Ishikawa (cell line): ENCODE data around the gene FGF8.

Experiments used
- CEBPB ChIP-seq: IDR thresholded peaks from 2 replicates; pipeline ENCODE4 v1.6.1; 2012
- CREB1 ChIP-seq: IDR thresholded peaks from 2 replicates; pipeline ENCODE4 v1.6.1; 2012; ENCODE audit warnings: low read depth
- EGR1 ChIP-seq: IDR thresholded peaks from 2 replicates; pipeline ENCODE4 v1.6.1; 2012
- EP300 ChIP-seq: IDR thresholded peaks from 2 replicates; pipeline ENCODE4 v1.6.1; 2012; ENCODE audit warnings: borderline replicate concordance
- FOXM1 ChIP-seq: IDR thresholded peaks from 2 replicates; pipeline ENCODE4 v1.6.1; 2012; ENCODE audit warnings: low read depth, borderline replicate concordance
- NFIC ChIP-seq: IDR thresholded peaks from 2 replicates; pipeline ENCODE4 v1.6.1; 2012
- RAD21 ChIP-seq: IDR thresholded peaks from 2 replicates; pipeline ENCODE4 v1.6.1; 2012; ENCODE audit warnings: low read depth
- TAF1 ChIP-seq: IDR thresholded peaks from 2 replicates; pipeline ENCODE4 v1.6.1; 2012; ENCODE audit warnings: low read depth, mild to moderate bottlenecking
- TCF12 ChIP-seq: IDR thresholded peaks from 2 replicates; pipeline ENCODE4 v1.6.1; 2012; ENCODE audit warnings: low read depth
- TEAD4 ChIP-seq: IDR thresholded peaks from 2 replicates; pipeline ENCODE4 v1.6.1; 2012
- YY1 ChIP-seq: IDR thresholded peaks from 2 replicates; pipeline ENCODE4 v1.6.1; 2012; ENCODE audit warnings: low read depth
- ZBTB7A ChIP-seq: IDR thresholded peaks from 2 replicates; pipeline ENCODE4 v1.6.1; 2012; ENCODE audit warnings: low read depth
- TF ChIP-seq, protein P1 (sequence below): IDR thresholded peaks from 2 replicates; pipeline ENCODE4 v1.6.1; 2012; ENCODE audit warnings: low read depth, mild to moderate bottlenecking
- TF ChIP-seq, protein P2 (sequence below): IDR thresholded peaks from 2 replicates; pipeline ENCODE4 v1.6.1; 2012
- TF ChIP-seq, protein P3 (sequence below): IDR thresholded peaks from 2 replicates; pipeline ENCODE4 v1.6.1; 2012

FGF8 gene

DNA sequence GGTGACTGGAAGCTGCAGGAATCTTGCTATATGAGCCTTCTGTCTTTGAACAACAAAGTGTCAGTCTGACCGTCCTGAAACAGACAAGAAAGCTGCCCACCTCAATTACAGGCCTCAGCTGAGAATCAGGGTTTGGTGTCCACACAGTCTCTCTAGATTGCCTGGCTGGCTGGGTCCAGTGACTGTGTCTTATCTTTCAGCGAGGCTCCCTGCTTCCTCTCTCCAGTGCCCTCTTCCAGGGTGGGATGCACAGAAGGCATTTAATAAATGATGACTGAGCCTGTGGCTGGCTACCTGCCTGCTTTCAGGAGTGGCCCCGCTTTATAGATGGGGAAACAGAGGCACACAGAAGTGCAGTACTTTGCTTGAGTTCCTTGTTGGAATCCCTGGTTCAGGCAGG, 27.4 kb downstream of the FGF8 start:
- TF ChIP-seq CEBPB (no peak), TCF12 (no peak), EGR1 (no peak), RAD21 (no peak), CREB1 (no peak), EP300 (no peak), YY1 (no peak)
- TF ChIP-seq, protein P1, sequence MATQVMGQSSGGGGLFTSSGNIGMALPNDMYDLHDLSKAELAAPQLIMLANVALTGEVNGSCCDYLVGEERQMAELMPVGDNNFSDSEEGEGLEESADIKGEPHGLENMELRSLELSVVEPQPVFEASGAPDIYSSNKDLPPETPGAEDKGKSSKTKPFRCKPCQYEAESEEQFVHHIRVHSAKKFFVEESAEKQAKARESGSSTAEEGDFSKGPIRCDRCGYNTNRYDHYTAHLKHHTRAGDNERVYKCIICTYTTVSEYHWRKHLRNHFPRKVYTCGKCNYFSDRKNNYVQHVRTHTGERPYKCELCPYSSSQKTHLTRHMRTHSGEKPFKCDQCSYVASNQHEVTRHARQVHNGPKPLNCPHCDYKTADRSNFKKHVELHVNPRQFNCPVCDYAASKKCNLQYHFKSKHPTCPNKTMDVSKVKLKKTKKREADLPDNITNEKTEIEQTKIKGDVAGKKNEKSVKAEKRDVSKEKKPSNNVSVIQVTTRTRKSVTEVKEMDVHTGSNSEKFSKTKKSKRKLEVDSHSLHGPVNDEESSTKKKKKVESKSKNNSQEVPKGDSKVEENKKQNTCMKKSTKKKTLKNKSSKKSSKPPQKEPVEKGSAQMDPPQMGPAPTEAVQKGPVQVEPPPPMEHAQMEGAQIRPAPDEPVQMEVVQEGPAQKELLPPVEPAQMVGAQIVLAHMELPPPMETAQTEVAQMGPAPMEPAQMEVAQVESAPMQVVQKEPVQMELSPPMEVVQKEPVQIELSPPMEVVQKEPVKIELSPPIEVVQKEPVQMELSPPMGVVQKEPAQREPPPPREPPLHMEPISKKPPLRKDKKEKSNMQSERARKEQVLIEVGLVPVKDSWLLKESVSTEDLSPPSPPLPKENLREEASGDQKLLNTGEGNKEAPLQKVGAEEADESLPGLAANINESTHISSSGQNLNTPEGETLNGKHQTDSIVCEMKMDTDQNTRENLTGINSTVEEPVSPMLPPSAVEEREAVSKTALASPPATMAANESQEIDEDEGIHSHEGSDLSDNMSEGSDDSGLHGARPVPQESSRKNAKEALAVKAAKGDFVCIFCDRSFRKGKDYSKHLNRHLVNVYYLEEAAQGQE, result no peak
- TF ChIP-seq, protein P2, sequence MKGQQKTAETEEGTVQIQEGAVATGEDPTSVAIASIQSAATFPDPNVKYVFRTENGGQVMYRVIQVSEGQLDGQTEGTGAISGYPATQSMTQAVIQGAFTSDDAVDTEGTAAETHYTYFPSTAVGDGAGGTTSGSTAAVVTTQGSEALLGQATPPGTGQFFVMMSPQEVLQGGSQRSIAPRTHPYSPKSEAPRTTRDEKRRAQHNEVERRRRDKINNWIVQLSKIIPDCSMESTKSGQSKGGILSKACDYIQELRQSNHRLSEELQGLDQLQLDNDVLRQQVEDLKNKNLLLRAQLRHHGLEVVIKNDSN, result no peak

DNA sequence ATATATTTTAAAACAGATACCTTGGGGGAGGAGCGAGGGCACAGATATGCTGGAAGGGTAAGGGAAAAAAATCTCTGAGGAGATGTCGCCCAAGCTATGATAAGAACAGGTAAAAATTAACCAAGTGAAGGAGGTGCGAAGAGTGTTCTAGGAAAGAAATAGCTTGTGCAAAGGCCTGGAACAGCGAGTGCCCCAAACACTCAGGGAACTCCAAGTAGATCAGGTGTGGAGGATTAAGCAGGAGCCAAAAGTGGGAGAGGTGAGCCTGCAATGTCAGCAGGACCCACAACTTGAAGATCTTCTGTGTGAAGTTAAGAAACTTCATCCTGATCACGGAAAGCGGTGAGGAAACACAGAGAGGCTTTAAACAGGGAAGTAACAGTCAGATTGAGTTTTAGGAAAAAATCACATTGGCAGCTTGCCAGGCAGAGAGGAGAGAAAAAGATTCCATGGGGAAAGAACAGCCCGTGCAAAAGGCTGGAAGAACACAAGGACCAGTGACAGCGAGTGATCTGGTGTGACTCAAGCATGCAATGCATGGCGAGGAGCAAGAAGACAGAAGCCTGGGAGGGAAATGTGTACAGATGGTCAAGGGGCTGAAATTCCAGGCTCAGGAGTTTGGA, 30.7 kb downstream of the FGF8 start:
- TF ChIP-seq, protein P2, result no peak
- TF ChIP-seq TCF12 (no peak), CREB1 (no peak), FOXM1 (no peak)

DNA sequence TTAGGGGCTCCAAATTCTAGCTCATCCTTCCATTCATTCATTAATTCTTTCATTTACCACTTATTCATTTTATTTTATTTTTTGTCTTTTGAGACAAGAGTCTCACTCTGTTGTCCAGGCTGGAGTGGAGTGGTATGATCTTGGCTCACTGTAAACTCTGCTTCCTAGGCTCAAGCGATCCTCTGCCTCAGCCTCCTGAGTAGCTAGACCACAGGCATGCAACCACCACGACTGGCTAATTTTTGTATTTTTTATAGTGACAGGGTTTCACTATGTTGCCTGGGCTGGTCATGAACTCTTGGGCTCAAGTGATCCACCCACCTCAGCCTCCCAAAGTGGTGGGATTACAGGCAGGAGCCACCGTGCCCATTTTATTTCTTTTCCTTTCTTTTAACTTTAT, 31.6 kb downstream of the FGF8 start:
- TF ChIP-seq TEAD4, result no peak
- no peak for TF ChIP-seq NFIC
- no peak for TF ChIP-seq CEBPB
- TF ChIP-seq YY1, result no peak
- TF ChIP-seq FOXM1, result no peak
- TF ChIP-seq, protein P3, sequence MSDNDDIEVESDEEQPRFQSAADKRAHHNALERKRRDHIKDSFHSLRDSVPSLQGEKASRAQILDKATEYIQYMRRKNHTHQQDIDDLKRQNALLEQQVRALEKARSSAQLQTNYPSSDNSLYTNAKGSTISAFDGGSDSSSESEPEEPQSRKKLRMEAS, result no peak
- no peak for TF ChIP-seq ZBTB7A
- TF ChIP-seq, protein P2, result no peak
- no peak for TF ChIP-seq TCF12
- TF ChIP-seq EP300, result no peak
- no peak for TF ChIP-seq TAF1
- TF ChIP-seq EGR1, result no peak
- no peak for TF ChIP-seq RAD21
- TF ChIP-seq, protein P1, result no peak
- TF ChIP-seq CREB1, result no peak

DNA sequence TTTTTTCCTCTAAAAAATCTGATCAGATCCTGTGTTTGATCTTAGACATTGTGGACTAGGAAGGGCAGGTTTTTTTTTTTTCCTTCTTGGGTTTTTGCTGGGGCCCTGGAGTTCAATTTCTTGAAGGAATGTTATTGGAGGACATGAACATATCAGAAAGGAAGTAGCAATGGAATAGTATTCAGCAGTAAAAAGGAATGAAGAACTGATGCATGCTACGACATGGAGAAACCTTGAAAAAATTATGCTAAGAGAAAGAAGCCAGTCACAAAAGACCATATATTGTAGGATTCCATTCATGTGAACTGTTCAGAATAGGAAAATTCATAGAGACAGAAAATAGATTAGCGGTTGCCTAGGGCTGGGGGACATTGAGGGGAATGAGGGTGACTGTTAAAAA, 34.0 kb downstream of the FGF8 start:
- no peak for TF ChIP-seq FOXM1
- TF ChIP-seq, protein P2, result no peak
- TF ChIP-seq NFIC, result no peak
- no peak for TF ChIP-seq TAF1
- no peak for TF ChIP-seq TCF12
- no peak for TF ChIP-seq EP300
- TF ChIP-seq EGR1, result no peak
- no peak for TF ChIP-seq CEBPB
- no peak for TF ChIP-seq RAD21

DNA sequence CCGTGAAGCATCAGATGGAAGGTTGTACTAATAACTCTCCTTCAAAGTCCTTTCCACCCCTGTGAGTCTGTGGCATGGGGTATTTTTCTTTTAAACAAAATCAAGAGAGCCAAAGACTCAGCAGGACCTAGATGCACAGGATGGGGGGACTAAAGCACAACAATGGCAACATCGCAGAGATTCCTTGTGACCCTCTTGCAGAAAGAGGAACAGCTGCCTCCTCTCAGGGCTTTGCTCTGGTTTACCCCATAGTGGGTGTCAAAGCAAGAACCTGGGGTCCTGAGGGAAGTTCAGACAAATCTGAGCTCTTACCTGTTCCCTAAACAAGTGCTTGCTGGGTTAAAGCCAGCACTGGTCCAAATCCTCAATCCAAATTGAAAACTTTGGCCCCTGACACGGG, 39.2 kb downstream of the FGF8 start:
- no peak for TF ChIP-seq CEBPB
- TF ChIP-seq EGR1, result no peak
- TF ChIP-seq FOXM1, result no peak
- TF ChIP-seq, protein P3, result no peak
- TF ChIP-seq EP300, result no peak
- no peak for TF ChIP-seq RAD21
- TF ChIP-seq TEAD4, result no peak
- no peak for TF ChIP-seq TAF1
- TF ChIP-seq, protein P2, result no peak
- TF ChIP-seq ZBTB7A, result no peak
- TF ChIP-seq TCF12, result no peak
- no peak for TF ChIP-seq CREB1
- TF ChIP-seq, protein P1, result no peak
- TF ChIP-seq NFIC, result no peak
